ENCODE measurements around the gene FGF11. TPM values are rescaled to one million over a fixed set of nuclear protein-coding genes. Genes with fewer than 3 reads are reported as not detected.
A peak's percentile ranks its signal among the peaks of the same experiment; 100 is the strongest.

FGF11 gene
- total and polyA plus RNA-seq, 2 of the 4 experiments (the other 2 are of a cell fraction), result 0.18 to 1.1 TPM

DNA sequence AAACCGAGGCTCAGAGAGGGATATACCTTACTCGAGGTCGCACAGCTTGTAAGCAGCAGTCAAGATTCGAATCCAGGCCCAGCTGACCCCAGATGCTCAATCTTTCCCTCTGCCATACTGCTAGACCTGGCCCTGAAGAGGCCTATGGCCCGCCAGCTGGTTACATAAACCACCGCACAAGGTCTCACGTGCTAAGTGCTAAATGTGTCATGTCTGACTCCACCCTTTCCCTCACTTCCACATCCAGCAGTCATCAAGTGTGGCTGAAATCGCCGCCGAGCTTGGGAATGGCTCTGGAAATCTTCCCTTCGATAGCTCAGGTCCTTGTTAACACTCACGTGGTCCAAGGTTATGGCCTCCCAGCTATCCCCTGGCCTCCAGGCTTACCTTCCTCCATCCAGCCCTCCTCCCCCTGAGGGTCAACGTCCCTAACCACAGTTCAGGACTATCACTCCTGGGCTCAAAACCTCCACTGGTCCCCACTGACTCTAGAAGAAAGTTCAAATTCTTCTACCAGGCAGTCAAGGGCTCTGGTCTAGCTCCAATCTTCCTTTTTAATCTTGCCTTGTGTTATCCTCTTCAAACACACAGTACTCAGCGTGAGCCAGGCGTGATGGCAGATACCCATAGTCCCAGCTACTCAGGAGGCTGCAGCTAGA lies 36.6 kb downstream of the FGF11 start:
- ATAC-seq (ENCODE audit: low read depth), result no peak
- BruUV-seq (replicated peaks), result no TSS peak
- Histone ChIP-seq H3K9ac (ENCODE audit: low read depth, low read length) (0 out of 2 replicates have a peak overlapping the region, but pooled peaks have one; percentile 7), H2AK5ac (ENCODE audit: low read depth, low read length) (peak overlapping the region; percentile 89), H3K4ac (ENCODE audit: low read depth, low read length) (peak overlapping the region; percentile 93), H3K9me3 (ENCODE audit: control insufficient read depth, insufficient read depth, low read length) (no peaks in the 10 kb centered on the region), H3K36me3 (ENCODE audit: control insufficient read depth, insufficient read depth, low read length) (peaks cover 6% of the 10 kb centered on the region; the same call in 1 of the 2 replicates), H3K18ac (ENCODE audit: low read depth, low read length) (no peak overlapping the region), H4K8ac (ENCODE audit: low read depth in 2 of 2, low read length in 2 of 2) (no peak overlapping the region; a peak in 1 of 4 replicates), H2BK5ac (ENCODE audit: low read depth, low read length, poor library complexity, severe bottlenecking) (peak overlapping the region; percentile 45), H3K23ac (ENCODE audit: low read depth, low read length) (peak overlapping the region; percentile 39), H4K91ac (ENCODE audit: insufficient read depth, low read depth, low read length) (peak overlapping the region; percentile 11; the same call in 1 of the 2 replicates), H2AFZ (replicated peaks; ENCODE audit: low read length, poor library complexity) (no peak overlapping the region), H3K9me1 (ENCODE audit: insufficient read depth, low read length) (peaks cover 30% of the 10 kb centered on the region), H3K14ac (replicated peaks; ENCODE audit: low read depth, low read length) (peak overlapping the region; percentile 47), H4K20me1 (ENCODE audit: insufficient read depth, low read length) (peaks cover 74% of the 10 kb centered on the region), H2BK20ac (ENCODE audit: low read depth, low read length) (no peak overlapping the region), H3K27me3 (ENCODE audit: control insufficient read depth, insufficient read depth, low read length) (no peaks in the 10 kb centered on the region), H3K4me3 (ENCODE audit: insufficient read depth, low read depth, low read length) (no peak overlapping the region), H3K4me1 (ENCODE audit: control insufficient read depth, insufficient read depth, low read length) (peaks cover 22% of the 10 kb centered on the region), H2BK15ac (ENCODE audit: low read depth, low read length) (no peak overlapping the region), H3K4me2 (ENCODE audit: low read depth, low read length) (peak overlapping the region; percentile 4; the same call in 1 of the 2 replicates), H4K5ac (ENCODE audit: low read depth, low read length) (no peak overlapping the region), H2BK120ac (ENCODE audit: low read depth, low read length) (no peak overlapping the region), H3K79me1 (ENCODE audit: low read depth in 1 of 2, low read length in 2 of 2) (peaks cover 9 to 69% of the 10 kb centered on the region in 2 experiments; a peak in 3 of 4 replicates), H3K27ac (ENCODE audit: insufficient read depth, low read length) (peak overlapping the region; percentile 9), H3K56ac (ENCODE audit: extremely low read depth, insufficient read depth, low read length) (no peak overlapping the region), H2AK9ac (replicated peaks; ENCODE audit: low read depth, low read length, poor library complexity) (peak overlapping the region; percentile 6)
- 90% methylated on average over 8 of the region's 15 CpGs; no CpG with 5 or more reads in 1 of the 2 experiments for WGBS, 2 experiments (ENCODE audit: extremely low coverage in 2 of 2, insufficient read length in 1 of 2)
- CTCF ChIA-PET, result interaction anchor here (2.2 kb wide), 1 partner anchor 39 kb away, joined by 10 read pairs; no protein-coding TSS in a partner anchor
- in situ Hi-C loops (cut with MboI; ENCODE audit: low sequenced_read_pairs) (no loop called here), intact Hi-C loops (cut with micrococcal nuclease) (no loop called here), dilution Hi-C loops (cut with HindIII; ENCODE audit: low sequenced_read_pairs, unreplicated experiment) (no loop called here)
- TF ChIP-seq RFX5 (IDR thresholded peaks at IDR 0.05; ENCODE audit: low read depth, low read length), result no peak
- TF ChIP-seq CEBPB (IDR thresholded peaks at IDR 0.05; ENCODE audit: low read depth, low read length), result no peak
- TF ChIP-seq BHLHE40 (IDR thresholded peaks at IDR 0.05; ENCODE audit: low read depth, low read length), result peak; percentile 78; the same call in 1 of the 2 replicates
- TF ChIP-seq RAD21 (IDR thresholded peaks at IDR 0.05; ENCODE audit: low read length), result no peak
- TF ChIP-seq MAFK (IDR thresholded peaks at IDR 0.05; ENCODE audit: low read depth, low read length), result no peak
- TF ChIP-seq, protein P1, sequence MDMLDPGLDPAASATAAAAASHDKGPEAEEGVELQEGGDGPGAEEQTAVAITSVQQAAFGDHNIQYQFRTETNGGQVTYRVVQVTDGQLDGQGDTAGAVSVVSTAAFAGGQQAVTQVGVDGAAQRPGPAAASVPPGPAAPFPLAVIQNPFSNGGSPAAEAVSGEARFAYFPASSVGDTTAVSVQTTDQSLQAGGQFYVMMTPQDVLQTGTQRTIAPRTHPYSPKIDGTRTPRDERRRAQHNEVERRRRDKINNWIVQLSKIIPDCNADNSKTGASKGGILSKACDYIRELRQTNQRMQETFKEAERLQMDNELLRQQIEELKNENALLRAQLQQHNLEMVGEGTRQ (IDR thresholded peaks at IDR 0.05; ENCODE audit: low read depth, low read length), result no peak
- TF ChIP-seq CTCF (conservative IDR thresholded peaks at IDR 0.05; ENCODE audit: low read depth, low read length), result no peak
- TF ChIP-seq ELK1 (IDR thresholded peaks at IDR 0.05; ENCODE audit: borderline replicate concordance, low read depth, low read length), result no peak
- POLR2A ChIA-PET (ENCODE audit: unreplicated experiment), result interaction anchor here (0.5 to 0.7 kb wide), 3 partner anchors 9 to 22 kb away, joined by 3 to 5 read pairs (median 4); no protein-coding TSS in a partner anchor
- DNase-seq, result peak; percentile 41
